Pancreas (tissue), 10 donors: ENCODE results near the gene FAM50B. TPM values are rescaled to one million over a fixed set of nuclear protein-coding genes. Genes with fewer than 3 reads are reported as not detected.
"Not testable (repeated sequence)": the region's sequence is repeated elsewhere in the genome, so short reads cannot be mapped to it uniquely, and the experiment has no call there.

Experiments used
- ATAC-seq, 4 donors: fragments of 200-7000 bp; cut with Tn5 transposase; one replicate each; pipeline versions ENCODE4 v1.8.0 to v1.9.1; 2020; ENCODE audit warnings: mild to moderate bottlenecking in 4 of 4, moderate library complexity in 4 of 4
- DNase-seq, 6 donors: peaks; one replicate each; pipeline ENCODE4 v3.0.0-alpha.2; 2020
- FAIRE-seq: peaks from 2 replicates; lab custom pipeline; 2012; peaks lifted over from hg19 to GRCh38; lab: Jason Lieb, UNC
- H3K27ac ChIP-seq, 4 donors: fragments of 200-600 bp; sonication (generic); 1 replicate in 3 of 4; 2 replicates in 1 of 4; pipeline versions ENCODE4 v1.5.0 to v1.8.0; 2020
- H3K27me3 ChIP-seq, 4 donors: fragments of 200-600 bp; one replicate each; pipeline ENCODE4 v1.8.0; 2021
- H3K36me3 ChIP-seq, 3 donors: fragments of 200-600 bp; sonication (generic) in 1 of 3; one replicate each; pipeline versions ENCODE4 v1.5.0 to v1.8.0; 2020 to 2021
- H3K4me1 ChIP-seq, 3 donors: fragments of 200-600 bp; one replicate each; pipeline ENCODE4 v1.8.0; 2021
- H3K4me3 ChIP-seq, 4 donors: fragments of 200-600 bp; sonication (generic) in 2 of 4; one replicate each; pipeline versions ENCODE4 v1.5.0 to v1.8.0; 2020 to 2021
- H3K9me3 ChIP-seq, 4 donors: fragments of 200-600 bp; one replicate each; pipeline ENCODE4 v1.8.0; 2021
- CTCF ChIP-seq, 4 donors: fragments of 200-600 bp; sonication (generic) in 3 of 4; IDR thresholded peaks; one replicate each; pipeline versions ENCODE4 v1.5.0 to v1.8.0; 2021; ENCODE audit warnings: antibody characterized with exemption in 4 of 4
- WGBS, 2 donors: extraction: QIAGEN DNeasy Blood & Tissue Kit; methylation state at CpG; one replicate each; pipeline ENCODE4 v1.1.7; 2013; 5-methylcytosine and 5-hydroxymethylcytosine counted together
- intact Hi-C, 3 donors: fragments of 100-400 bp; cut with DNase I; formaldehyde crosslinking; loops; one replicate each; pipeline versions ENCODE4 v1.11.1 to v1.14.2; 2022
- polyA plus RNA-seq, 2 donors: library from polyadenylated mRNA; stranded (reverse); fragments of 200-250 nt; gene quantifications; one replicate each; pipeline ENCODE4 v1.2.3, GENCODE V29; 2013
- total RNA-seq, 6 donors: library from RNA; stranded (reverse); fragmentation: NEBNext Ultra II Directional in 4 of 6; extraction: Animal tissue kit (Norgen Biotek cat#: 25700) in 4 of 6; gene quantifications; one replicate each; pipeline versions ENCODE4 v1.2.1 to v1.2.4, GENCODE V29; 2021 to 2023
- donor health status: healthy with polysubstance abuse.
- donor health status: DM: no; HTN: no; CAD: no; lungs with moderate emphysema.
- donor health status: DM: no; HTN: no; CAD: no.
- donor health status: control.
- donor health status: control.
- donor health status: Bipolar disorder and iron deficiency.
- donor health status: DM: yes; HTN: yes; CAD: no.
- donor health status: DM: no; HTN: no; CAD: no.
- donor health status: DM: no; HTN: no; CAD: no.
- donor health status: DM: yes; HTN: yes; CAD: no.

The FAM50B gene
- total and polyA plus RNA-seq, 8 donors, result 3.6 to 9.7 (median 5.9) TPM

- H3K27me3 ChIP-seq, result no peaks in the 10 kb centered on the region
- intact Hi-C loops, result no loop called here
- ATAC-seq (no peak), DNase-seq (no peak), FAIRE-seq (no peak)
- H3K9me3 ChIP-seq, result no peaks in the 10 kb centered on the region
- H3K36me3 ChIP-seq, result no peaks in the 10 kb centered on the region
- no peak overlapping the region for H3K27ac ChIP-seq
- H3K4me3 ChIP-seq, result no peak overlapping the region
- no peak for TF ChIP-seq CTCF (IDR thresholded peaks at IDR 0.05)
- no peaks in the 10 kb centered on the region for H3K4me1 ChIP-seq
- 78 to 87% methylated on average over 4 of the region's 4 CpGs for WGBS, 2 donors
Measured at GRCh38 chr6:3861424-3861823, 12.3 kb downstream of the FAM50B start.

- Histone ChIP-seq H3K4me3 (no peak overlapping the region), H3K27ac (no peak overlapping the region), H3K4me1 (no peaks in the 10 kb centered on the region), H3K27me3 (no peaks in the 10 kb centered on the region), H3K36me3 (no peaks in the 10 kb centered on the region), H3K9me3 (no peaks in the 10 kb centered on the region)
- FAIRE-seq (no peak), ATAC-seq (no peak), DNase-seq (no peak)
- TF ChIP-seq CTCF (IDR thresholded peaks at IDR 0.05), result no peak
- intact Hi-C loops, result no loop called here
- 68 to 76% methylated on average over 3 of the region's 3 CpGs for WGBS, 2 donors
Measured at GRCh38 chr6:3862038-3862437, 12.9 kb downstream of the FAM50B start.

GRCh38 chr6:3863322-3863721 lies 14.1 kb downstream of the FAM50B start:
- intact Hi-C loops, H3K4me1 ChIP-seq, H3K4me3 ChIP-seq, H3K27me3 ChIP-seq, FAIRE-seq, H3K36me3 ChIP-seq, ATAC-seq, DNase-seq, H3K9me3 ChIP-seq, H3K27ac ChIP-seq: not testable (repeated sequence)
- 71 to 93% methylated on average over 2 to 4 of the region's 5 CpGs for WGBS, 2 donors

- no peak for TF ChIP-seq CTCF (IDR thresholded peaks at IDR 0.05)
- WGBS, 2 donors, result 78 to 87% methylated on average over 3 of the region's 3 CpGs
Measured at GRCh38 chr6:3865463-3865862, 16.3 kb downstream of the FAM50B start.

GRCh38 chr6:3867641-3868502 lies 18.7 kb downstream of the FAM50B start:
- intact Hi-C loops, result no loop called here
- no peaks in the 10 kb centered on the region for H3K27me3 ChIP-seq
- no peak overlapping the region for H3K27ac ChIP-seq
- H3K36me3 ChIP-seq, result no peaks in the 10 kb centered on the region
- TF ChIP-seq CTCF (IDR thresholded peaks at IDR 0.05), result no peak
- 82 to 85% methylated on average over 10 of the region's 10 CpGs for WGBS, 2 donors
- no peak for DNase-seq
- FAIRE-seq, result no peak
- no peak for ATAC-seq
- peaks cover 9 to 12% (median 10%) of the 10 kb centered on the region in 3 donors for H3K4me1 ChIP-seq
- H3K4me3 ChIP-seq, result no peak overlapping the region
- H3K9me3 ChIP-seq, result no peaks in the 10 kb centered on the region

More at GRCh38 chr6:3865463-3865862, 16.3 kb downstream of the FAM50B start:
- H3K36me3 ChIP-seq, result no peaks in the 10 kb centered on the region
- no peaks in the 10 kb centered on the region for H3K27me3 ChIP-seq
- no peak overlapping the region for H3K4me3 ChIP-seq
- FAIRE-seq (no peak), DNase-seq (no peak), ATAC-seq (no peak)
- H3K27ac ChIP-seq, result no peak overlapping the region
- peaks cover 9 to 12% (median 10%) of the 10 kb centered on the region in 3 donors for H3K4me1 ChIP-seq
- H3K9me3 ChIP-seq, result no peaks in the 10 kb centered on the region
- intact Hi-C loops, result no loop called here
